T-helper 17 cell (primary cell): ENCODE results near the gene MIR17HG. TPM values are rescaled to one million over a fixed set of nuclear protein-coding genes. Genes with fewer than 3 reads are reported as not detected.

Experiments
- ATAC-seq: fragments of 150-1000 bp; cut with Tn5 transposase; 2 replicates; pipeline ENCODE4 v1.10.0; 2021; ENCODE audit warnings: mild to moderate bottlenecking, moderate library complexity
- DNase-seq, 3 donors: peaks; one replicate each; pipeline versions ENCODE4 v3.0.0 to v3.0.0-alpha.2; 2020 to 2021
- H3K9me3 ChIP-seq: one replicate; pipeline ENCODE4 v1.7.0; 2013; ENCODE audit warnings: low read length, mild to moderate bottlenecking; ENCODE audit not compliant: control insufficient read depth, poor library complexity, severe bottlenecking
- H3K27ac Mint-ChIP-seq: one replicate; pipeline ENCODE4 v1.8.0; 2022; ENCODE audit warnings: mild to moderate bottlenecking, moderate library complexity, mixed read lengths
- H3K27me3 Mint-ChIP-seq: one replicate; pipeline ENCODE4 v1.8.0; 2022; ENCODE audit warnings: mixed read lengths
- H3K36me3 Mint-ChIP-seq: one replicate; pipeline ENCODE4 v1.8.0; 2022; ENCODE audit warnings: low read depth, mixed read lengths
- H3K4me1 Mint-ChIP-seq: one replicate; pipeline ENCODE4 v1.8.0; 2022; ENCODE audit warnings: mild to moderate bottlenecking, mixed read lengths
- H3K4me3 Mint-ChIP-seq: one replicate; pipeline ENCODE4 v1.8.0; 2022; ENCODE audit warnings: mild to moderate bottlenecking, moderate library complexity, mixed read lengths
- total RNA-seq, 4 donors: library from RNA in 2 of 4; stranded (reverse) in 2 of 4; gene quantifications; one replicate each; pipeline ENCODE4 v1.2.3 and lab custom pipeline; 2022 to 2026

MIR17HG gene
- total RNA-seq, 2 donors from 2014 or later = 6.9 to 9.1 TPM

GRCh38 chr13:91398413-91399188 is 51.1 kb downstream of the MIR17HG start, which contains the start of gene GPC5:
Gene GPC5, plus strand, starts transcription at chr13:91398621.
- H3K9me3 ChIP-seq = no peaks in the 10 kb centered on the region
- no peak within 1 kb of the TSS for H3K27ac Mint-ChIP-seq
- ATAC-seq = peak; percentile 100
- peaks cover 11% of the 10 kb centered on the region for H3K4me1 Mint-ChIP-seq
- peak; percentile 73 to 78 (median 78) for DNase-seq
- H3K36me3 Mint-ChIP-seq = no peaks in the 10 kb centered on the region
- H3K4me3 Mint-ChIP-seq = peak within 1 kb of the TSS; percentile 84
- H3K27me3 Mint-ChIP-seq = peaks cover 43% of the 10 kb centered on the region

- Mint-ChIP-seq H3K27ac (no peak overlapping the region), H3K27me3 (peaks cover 36% of the 10 kb centered on the region)
Observed at GRCh38 chr13:91399189-91400062, 51.9 kb downstream of the MIR17HG start.

DNA sequence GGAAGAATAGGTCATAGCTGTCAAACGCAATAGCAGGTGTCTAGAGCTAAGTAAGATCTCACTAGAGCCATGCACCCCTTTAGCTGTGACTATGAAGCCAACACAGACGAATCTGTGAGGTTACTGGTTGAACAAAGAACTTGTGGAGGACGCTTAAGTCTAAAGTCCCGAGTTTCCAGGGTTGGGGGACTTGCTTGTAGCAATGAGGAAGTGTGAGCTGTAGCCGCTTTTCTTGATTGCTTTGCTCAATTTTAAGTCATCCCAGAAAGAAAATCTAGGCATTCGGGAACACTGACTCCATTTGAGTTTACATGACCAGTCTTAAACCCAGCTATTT is 52.5 kb downstream of the MIR17HG start:
- Mint-ChIP-seq H3K27ac (no peak overlapping the region), H3K4me3 (peak overlapping the region; percentile 84), H3K36me3 (no peaks in the 10 kb centered on the region), H3K27me3 (peaks cover 30% of the 10 kb centered on the region), H3K4me1 (peaks cover 12% of the 10 kb centered on the region)
- no peak for ATAC-seq
- DNase-seq = no peak
- no peaks in the 10 kb centered on the region for H3K9me3 ChIP-seq

More at GRCh38 chr13:91399189-91400062, 51.9 kb downstream of the MIR17HG start:
- DNase-seq = no peak
- H3K36me3 Mint-ChIP-seq = no peaks in the 10 kb centered on the region
- H3K4me1 Mint-ChIP-seq = peaks cover 12% of the 10 kb centered on the region
- ATAC-seq = no peak
- H3K4me3 Mint-ChIP-seq = peak overlapping the region; percentile 84
- H3K9me3 ChIP-seq = no peaks in the 10 kb centered on the region

DNA sequence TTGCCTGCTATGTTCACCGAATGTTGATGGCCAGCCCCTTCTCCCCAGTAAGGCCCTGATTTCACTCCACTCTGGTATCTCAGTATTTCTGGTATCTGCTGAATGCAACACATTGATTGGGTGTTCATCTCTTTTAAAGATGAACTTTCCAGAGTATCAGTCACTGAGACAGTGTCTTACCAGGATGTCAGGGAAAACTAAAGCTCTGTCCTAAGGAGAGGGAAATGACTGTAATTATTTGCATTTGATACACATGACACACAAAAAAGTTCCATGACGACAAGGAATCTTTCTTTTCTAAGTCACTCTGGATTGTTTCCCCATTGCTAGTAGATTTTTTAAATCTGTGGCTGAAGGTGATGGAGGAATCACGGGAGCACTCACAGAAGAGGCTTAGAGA is 53.2 kb downstream of the MIR17HG start:
- no peaks in the 10 kb centered on the region for H3K9me3 ChIP-seq
- DNase-seq (no peak), ATAC-seq (no peak)
- H3K4me3 Mint-ChIP-seq = no peak overlapping the region
- H3K27me3 Mint-ChIP-seq = peaks cover 25% of the 10 kb centered on the region
- peaks cover 12% of the 10 kb centered on the region for H3K4me1 Mint-ChIP-seq
- no peaks in the 10 kb centered on the region for H3K36me3 Mint-ChIP-seq
- no peak overlapping the region for H3K27ac Mint-ChIP-seq

DNA sequence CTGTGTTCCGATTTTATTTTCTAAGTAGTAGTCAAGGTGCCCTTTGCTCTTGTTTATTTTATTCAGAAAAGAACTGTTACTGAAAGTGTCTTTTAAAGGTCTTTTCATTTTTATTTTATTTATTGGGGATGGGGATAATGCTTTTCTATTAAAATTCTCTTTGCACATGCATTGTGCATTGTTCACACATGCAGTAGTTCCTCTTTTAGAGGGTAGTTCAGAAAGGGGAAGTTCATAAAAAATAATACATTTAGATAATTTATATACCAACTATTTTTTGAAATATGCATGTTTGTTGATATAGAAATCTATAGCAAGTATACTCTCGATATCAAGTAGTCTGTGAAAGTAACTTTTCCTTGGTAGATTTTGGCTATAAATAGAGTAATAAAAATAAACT is 54.4 kb downstream of the MIR17HG start:
- Mint-ChIP-seq H3K27me3 (peaks cover 23% of the 10 kb centered on the region), H3K4me1 (peaks cover 12% of the 10 kb centered on the region), H3K4me3 (no peak overlapping the region), H3K36me3 (no peaks in the 10 kb centered on the region), H3K27ac (no peak overlapping the region)
- DNase-seq (no peak), ATAC-seq (no peak)
- H3K9me3 ChIP-seq = no peaks in the 10 kb centered on the region

Other genes starting within 250 kb of the MIR17HG start
- 1 to 10 TPM in 1 of 2 donors, not detected in 1; 1.1 TPM for gene GPC5, start 50.9 kb downstream of the MIR17HG start, total RNA-seq